GM12878 (cell line): Measurements from ENCODE around the gene BCAP29.

Experiments used
- FOS ChIP-seq: IDR thresholded peaks from 3 replicates; pipeline ENCODE4 v1.6.1; 2011; ENCODE audit warnings: borderline replicate concordance; ENCODE audit not compliant: insufficient read length; ENCODE audit errors: extremely low read depth
- NFXL1 ChIP-seq: fragments of 450-650 bp; IDR thresholded peaks from 2 replicates; pipeline ENCODE4 v1.6.1; 2017; ENCODE audit warnings: antibody characterized with exemption, mild to moderate bottlenecking, borderline replicate concordance
- YBX1 ChIP-seq: fragments of 450-650 bp; IDR thresholded peaks from 2 replicates; pipeline ENCODE4 v1.6.1; 2016; ENCODE audit warnings: antibody characterized with exemption
- YY1 ChIP-seq: IDR thresholded peaks from 2 replicates; pipeline ENCODE4 v1.6.1; 2011; ENCODE audit warnings: low read depth, mild to moderate bottlenecking, low read length
- TF ChIP-seq, protein P1 (sequence below): fragments of 450-650 bp; IDR thresholded peaks from 2 replicates; pipeline ENCODE4 v1.6.1; 2017; ENCODE audit warnings: mild to moderate bottlenecking, low read depth, inconsistent platforms; ENCODE audit not compliant: poor library complexity, severe bottlenecking
- TF ChIP-seq, protein P2 (sequence below), 3 experiments: IDR thresholded peaks in 2 of 3; conservative IDR thresholded peaks in 1 of 3; 2 replicates each; pipeline ENCODE4 v1.5.1; 2011; ENCODE audit warnings: low read depth in 3 of 3, low read length in 3 of 3, mild to moderate bottlenecking in 3 of 3, control low read depth in 2 of 3, moderate library complexity in 2 of 3, inconsistent platforms in 1 of 3, mixed read lengths in 1 of 3; ENCODE audit not compliant: control insufficient read depth in 2 of 3, insufficient read depth in 1 of 3; ENCODE audit errors: extremely low read depth in 1 of 3
- TF ChIP-seq, protein P3 (sequence below): IDR thresholded peaks from 2 replicates; pipeline ENCODE4 v1.6.1; 2011; ENCODE audit warnings: mild to moderate bottlenecking, low read depth, low read length, moderate library complexity; ENCODE audit not compliant: insufficient replicate concordance

DNA sequence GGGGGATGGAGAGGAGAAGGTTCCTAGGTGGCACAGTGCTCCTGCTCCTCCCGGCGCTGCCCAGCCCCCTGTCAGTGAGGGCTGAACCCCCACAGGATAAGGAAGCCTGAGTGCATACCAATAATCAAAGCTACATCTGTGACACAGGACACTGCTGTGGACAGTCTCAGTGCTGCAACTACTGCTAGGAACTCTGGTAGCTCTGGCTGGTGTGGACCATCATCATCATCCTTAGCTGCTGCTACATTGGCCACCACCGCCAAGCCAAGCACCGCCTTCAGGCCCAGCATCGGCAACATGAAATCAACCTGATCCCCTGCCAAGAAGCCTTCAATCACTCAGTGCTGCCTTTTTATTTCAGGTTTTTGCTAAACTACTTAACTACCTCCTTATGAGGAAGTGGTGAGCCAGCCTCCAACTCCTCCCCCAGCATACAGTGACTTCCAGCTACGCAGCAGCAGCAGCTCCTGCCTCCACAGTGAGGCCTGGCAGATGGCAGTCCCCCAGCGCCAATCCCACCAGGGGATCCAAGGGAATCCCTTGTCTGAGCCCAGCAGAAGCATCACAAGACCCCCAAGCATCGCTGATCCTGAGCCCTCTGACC, 48.5 kb downstream of the BCAP29 start:
- TF ChIP-seq, protein P1, sequence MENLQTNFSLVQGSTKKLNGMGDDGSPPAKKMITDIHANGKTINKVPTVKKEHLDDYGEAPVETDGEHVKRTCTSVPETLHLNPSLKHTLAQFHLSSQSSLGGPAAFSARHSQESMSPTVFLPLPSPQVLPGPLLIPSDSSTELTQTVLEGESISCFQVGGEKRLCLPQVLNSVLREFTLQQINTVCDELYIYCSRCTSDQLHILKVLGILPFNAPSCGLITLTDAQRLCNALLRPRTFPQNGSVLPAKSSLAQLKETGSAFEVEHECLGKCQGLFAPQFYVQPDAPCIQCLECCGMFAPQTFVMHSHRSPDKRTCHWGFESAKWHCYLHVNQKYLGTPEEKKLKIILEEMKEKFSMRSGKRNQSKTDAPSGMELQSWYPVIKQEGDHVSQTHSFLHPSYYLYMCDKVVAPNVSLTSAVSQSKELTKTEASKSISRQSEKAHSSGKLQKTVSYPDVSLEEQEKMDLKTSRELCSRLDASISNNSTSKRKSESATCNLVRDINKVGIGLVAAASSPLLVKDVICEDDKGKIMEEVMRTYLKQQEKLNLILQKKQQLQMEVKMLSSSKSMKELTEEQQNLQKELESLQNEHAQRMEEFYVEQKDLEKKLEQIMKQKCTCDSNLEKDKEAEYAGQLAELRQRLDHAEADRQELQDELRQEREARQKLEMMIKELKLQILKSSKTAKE = no peak
- TF ChIP-seq YY1 = no peak
- TF ChIP-seq, protein P2, sequence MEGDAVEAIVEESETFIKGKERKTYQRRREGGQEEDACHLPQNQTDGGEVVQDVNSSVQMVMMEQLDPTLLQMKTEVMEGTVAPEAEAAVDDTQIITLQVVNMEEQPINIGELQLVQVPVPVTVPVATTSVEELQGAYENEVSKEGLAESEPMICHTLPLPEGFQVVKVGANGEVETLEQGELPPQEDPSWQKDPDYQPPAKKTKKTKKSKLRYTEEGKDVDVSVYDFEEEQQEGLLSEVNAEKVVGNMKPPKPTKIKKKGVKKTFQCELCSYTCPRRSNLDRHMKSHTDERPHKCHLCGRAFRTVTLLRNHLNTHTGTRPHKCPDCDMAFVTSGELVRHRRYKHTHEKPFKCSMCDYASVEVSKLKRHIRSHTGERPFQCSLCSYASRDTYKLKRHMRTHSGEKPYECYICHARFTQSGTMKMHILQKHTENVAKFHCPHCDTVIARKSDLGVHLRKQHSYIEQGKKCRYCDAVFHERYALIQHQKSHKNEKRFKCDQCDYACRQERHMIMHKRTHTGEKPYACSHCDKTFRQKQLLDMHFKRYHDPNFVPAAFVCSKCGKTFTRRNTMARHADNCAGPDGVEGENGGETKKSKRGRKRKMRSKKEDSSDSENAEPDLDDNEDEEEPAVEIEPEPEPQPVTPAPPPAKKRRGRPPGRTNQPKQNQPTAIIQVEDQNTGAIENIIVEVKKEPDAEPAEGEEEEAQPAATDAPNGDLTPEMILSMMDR (IDR thresholded peaks at IDR 0.05 in 2 of 3, conservative IDR thresholded peaks at IDR 0.05 in 1 of 3; ENCODE audit: control insufficient read depth in 2 of 3, extremely low read depth in 1 of 3, insufficient read depth in 1 of 3, low read depth in 3 of 3, low read length in 3 of 3) = no peak
- no peak for TF ChIP-seq NFXL1
- no peak for TF ChIP-seq YBX1
- TF ChIP-seq, protein P3, sequence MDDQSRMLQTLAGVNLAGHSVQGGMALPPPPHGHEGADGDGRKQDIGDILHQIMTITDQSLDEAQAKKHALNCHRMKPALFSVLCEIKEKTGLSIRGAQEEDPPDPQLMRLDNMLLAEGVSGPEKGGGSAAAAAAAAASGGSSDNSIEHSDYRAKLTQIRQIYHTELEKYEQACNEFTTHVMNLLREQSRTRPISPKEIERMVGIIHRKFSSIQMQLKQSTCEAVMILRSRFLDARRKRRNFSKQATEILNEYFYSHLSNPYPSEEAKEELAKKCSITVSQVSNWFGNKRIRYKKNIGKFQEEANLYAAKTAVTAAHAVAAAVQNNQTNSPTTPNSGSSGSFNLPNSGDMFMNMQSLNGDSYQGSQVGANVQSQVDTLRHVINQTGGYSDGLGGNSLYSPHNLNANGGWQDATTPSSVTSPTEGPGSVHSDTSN = no peak
- no peak for TF ChIP-seq FOS
